ENCODE measurements around the gene LUZP4. TPM values are rescaled to one million over a fixed set of nuclear protein-coding genes. Genes with fewer than 3 reads are reported as not detected.

LUZP4 gene, protein sequence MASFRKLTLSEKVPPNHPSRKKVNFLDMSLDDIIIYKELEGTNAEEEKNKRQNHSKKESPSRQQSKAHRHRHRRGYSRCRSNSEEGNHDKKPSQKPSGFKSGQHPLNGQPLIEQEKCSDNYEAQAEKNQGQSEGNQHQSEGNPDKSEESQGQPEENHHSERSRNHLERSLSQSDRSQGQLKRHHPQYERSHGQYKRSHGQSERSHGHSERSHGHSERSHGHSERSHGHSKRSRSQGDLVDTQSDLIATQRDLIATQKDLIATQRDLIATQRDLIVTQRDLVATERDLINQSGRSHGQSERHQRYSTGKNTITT
- total RNA-seq = not detected

DNA sequence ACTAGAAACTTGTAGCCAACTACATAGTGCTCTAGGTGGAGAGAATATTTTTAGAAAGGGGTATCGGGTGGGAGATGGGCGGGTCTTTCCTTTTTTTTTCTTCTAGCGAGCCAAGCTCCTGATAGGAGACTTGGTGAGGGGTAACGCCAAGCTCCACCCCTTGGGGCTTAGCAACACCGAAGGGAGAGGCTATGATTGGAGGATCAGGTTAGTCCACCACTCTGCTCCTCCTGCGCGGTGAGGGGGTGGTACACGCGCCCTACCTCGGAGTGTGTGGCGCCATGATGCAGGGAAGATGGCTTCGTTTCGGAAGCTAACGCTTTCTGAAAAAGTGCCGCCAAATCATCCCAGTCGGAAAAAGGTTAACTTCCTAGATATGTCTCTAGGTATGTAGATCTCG is at the start of gene LUZP4:
LUZP4 (plus strand) TSS at position 251 of the 400 bp plus-strand sequence; CDS start at position 296, 45 bp downstream.

Other genes with a start within 250 kb of the LUZP4 start
- gene RBMXL3, start 100.3 kb upstream of the LUZP4 start, total RNA-seq = not detected
- gene LRCH2, start 55.6 kb upstream of the LUZP4 start, total RNA-seq = 40.6 TPM

Data from diencephalon (tissue), 1 donor.